Measurements from ENCODE around the gene PODXL2.
A peak's percentile ranks its signal among the peaks of the same experiment; 100 is the strongest.

Gene PODXL2

GRCh38 chr3:127655641-127656040 lies 26.7 kb downstream of the PODXL2 start:
- no peak for DNase-seq (ENCODE audit: low spot score)

DNA sequence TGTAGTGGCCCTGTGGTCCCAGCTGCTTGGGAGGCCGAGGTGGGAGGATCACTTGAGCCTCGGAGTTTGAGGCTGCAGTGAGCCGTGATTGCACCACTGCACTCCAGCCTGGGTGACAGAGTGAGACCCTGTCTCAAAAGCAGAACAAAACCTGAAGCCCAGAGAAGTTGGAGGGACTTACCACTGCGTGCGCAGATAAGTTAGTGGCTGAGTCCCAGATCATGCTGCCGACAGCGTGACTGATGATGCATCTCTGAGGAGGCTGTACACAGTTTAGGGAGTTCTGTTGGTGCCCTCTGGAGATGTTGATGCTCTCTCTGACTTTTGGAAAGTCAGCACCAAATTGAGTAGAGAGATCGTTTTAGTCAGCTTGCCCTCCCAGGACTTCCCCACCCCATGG lies 27.9 kb downstream of the PODXL2 start:
- DNase-seq (ENCODE audit: low spot score): no peak

DNA sequence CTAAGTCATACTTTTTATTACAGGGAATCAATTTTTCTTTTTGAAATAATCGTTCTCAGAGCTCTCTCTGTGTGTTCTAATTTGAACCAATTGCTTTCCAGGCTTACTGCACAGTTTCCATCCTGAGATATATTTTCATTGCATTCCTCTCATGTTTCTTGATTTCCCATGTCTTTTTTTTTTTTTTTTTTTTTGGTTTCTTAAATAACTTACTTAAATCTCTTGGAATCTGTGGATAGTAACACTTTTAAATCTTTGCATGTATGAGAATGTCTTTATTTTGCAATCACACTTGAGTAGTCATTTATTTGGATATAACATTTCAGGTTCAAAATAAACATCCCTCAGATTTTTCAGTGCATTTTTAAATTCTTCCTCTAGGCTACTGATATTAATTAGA lies 29.2 kb downstream of the PODXL2 start:
- no peak for DNase-seq (ENCODE audit: low spot score)

DNA sequence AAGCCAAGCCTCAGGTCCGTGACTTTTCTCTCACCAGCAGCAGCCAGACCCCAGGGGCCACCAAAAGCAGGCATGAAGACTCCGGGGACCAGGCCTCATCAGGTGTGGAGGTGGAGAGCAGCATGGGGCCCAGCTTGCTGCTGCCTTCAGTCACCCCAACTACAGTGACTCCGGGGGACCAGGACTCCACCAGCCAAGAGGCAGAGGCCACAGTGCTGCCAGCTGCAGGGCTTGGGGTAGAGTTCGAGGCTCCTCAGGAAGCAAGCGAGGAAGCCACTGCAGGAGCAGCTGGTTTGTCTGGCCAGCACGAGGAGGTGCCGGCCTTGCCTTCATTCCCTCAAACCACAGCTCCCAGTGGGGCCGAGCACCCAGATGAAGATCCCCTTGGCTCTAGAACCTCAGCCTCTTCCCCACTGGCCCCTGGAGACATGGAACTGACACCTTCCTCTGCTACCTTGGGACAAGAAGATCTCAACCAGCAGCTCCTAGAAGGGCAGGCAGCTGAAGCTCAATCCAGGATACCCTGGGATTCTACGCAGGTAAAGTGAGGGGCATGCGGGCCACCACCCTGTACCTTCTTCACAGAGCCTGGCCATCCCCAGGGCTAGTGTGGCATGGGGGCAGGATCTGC lies 31.8 kb downstream of the PODXL2 start:
- DNase-seq (ENCODE audit: low spot score): no peak

- DNase-seq (ENCODE audit: low spot score): no peak
Measured at GRCh38 chr3:127661600-127661999, 32.6 kb downstream of the PODXL2 start.

GRCh38 chr3:127662001-127662469 lies 33.0 kb downstream of the PODXL2 start:
- DNase-seq (ENCODE audit: low spot score): no peak

DNA sequence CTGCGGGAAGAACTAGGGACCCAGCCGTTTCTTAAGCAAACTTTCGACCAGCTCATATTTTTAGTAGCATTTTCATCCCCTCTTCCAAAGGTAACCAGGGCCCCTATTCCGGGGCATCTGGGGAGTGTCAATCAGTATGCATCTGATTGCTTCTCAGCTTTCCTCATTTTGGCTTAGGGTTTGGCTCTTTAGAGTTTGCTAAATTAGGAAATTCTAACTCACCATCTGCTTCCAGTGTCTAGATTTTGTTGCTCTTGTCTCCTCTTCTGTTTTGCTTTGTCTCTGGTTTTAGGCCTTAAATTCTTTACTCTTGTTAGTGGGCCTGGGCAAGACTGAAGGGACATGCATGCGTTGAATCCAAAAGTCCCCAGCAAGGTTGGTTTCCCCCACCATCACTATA lies 34.2 kb downstream of the PODXL2 start:
- DNase-seq (ENCODE audit: low spot score): no peak

DNA sequence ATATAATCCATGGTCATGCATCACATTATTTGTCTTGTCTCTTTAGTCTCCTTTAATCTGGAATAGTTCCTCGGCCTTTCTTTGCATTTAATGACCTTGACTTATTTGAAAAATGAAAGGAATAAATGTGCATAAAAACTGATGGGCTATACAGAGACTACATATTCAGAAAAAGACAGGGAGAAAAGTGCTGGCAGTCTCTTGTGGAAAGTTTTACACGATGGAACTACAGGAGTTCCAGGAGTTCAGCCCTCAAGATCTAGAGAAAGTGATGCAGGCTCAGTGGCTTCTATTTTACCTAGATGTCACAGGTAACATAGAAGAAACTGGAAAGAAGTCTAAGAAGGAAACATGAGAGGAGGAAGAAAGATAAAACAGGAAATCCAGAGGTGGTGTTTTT lies 36.2 kb downstream of the PODXL2 start:
- DNase-seq (ENCODE audit: low spot score): no peak

DNA sequence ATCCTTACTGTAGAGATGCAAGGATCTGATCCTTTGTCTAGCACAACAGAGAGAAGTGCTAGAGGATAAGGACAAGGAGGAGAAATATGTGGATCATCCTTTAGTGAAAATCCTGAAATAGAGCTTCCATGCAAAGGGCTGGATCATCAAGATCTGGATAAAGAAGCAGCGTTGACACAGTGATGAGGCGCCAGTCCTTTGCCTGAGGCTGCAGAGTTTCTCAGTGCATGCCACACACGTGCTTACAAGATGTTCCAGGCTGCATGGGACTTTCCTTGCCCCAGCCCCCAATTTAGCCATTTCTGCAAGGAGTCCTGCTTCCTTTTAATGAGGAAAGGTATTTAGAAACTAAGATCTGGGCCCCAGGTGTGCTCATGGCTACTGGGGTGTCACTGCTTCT lies 36.6 kb downstream of the PODXL2 start:
- DNase-seq (ENCODE audit: low spot score): no peak

DNA sequence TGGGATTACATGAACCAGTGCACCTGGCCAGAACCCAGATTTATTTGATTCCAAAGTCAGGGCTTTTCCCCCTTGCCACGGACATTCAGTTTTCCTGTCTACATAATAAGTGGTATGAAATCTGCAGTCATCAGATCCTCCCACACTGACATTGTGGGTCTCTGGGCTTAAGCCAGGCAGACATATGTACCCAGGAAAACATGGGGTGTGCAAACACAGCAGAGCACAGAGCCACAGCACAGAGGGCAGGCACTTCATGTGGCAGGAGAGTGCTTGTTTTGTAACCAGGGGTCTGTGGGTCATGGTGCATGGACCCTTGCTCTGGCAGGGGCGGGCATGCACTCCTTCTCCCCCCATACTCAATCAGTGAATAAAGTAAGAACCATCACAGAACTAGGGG lies 37.7 kb downstream of the PODXL2 start:
- no peak for DNase-seq (ENCODE audit: low spot score)

GRCh38 chr3:127667119-127667681 lies 38.2 kb downstream of the PODXL2 start:
- DNase-seq (ENCODE audit: low spot score): no peak

DNA sequence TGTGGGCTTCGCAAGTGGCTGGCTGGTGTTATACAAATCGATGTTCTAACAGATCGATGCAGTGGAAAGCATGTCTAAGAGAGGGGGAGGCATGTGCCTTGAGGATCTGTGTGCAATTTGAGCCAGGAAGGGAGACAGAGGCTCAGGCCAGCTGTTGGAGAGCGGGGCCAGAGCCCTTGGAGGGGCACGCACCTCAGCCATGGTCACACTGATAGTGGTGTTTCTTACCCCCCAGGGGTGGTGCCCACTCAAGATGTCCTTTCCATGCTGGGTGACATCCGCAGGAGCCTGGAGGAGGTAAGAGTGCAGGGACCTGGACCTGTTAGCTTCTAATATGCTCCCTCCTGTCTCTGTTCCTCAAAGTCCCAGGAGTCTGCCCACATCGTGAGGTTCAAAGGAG lies 39.9 kb downstream of the PODXL2 start:
- no peak for DNase-seq (ENCODE audit: low spot score)

DNA sequence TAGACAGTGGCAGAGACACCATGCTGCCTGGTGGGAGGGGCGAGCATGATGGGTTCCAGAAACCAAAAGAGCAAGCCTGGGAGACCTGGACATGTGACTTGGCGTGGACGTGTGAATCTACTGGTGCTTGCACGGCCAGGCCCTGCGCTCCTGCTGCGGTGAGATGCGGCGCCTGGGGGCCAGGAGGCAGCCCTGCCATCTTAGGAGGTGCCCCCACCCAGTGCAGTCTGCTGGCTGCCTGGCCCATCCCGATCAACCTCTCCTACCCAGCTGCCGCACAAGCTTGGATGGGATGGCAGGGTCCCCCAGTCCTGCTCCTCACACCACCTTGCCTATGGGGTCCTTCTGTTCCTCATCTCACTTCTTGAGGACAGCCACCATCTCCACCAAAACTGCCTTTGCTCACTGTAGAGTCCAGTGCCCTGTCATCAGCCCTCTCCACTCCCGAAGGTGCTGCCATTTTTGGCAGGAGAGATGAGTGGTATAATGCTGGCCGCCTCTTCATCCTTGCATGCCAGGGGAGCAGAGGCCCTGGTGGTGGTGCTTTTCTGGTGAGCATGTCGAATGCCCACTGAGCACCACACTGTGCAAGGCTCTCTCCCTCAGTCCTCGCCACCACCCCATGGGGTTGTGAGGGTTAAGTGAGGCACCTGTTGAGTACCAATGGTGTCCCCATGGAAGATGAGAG lies 40.7 kb downstream of the PODXL2 start:
- DNase-seq (ENCODE audit: low spot score): no peak

GRCh38 chr3:127670229-127670559 lies 41.2 kb downstream of the PODXL2 start:
- no peak for DNase-seq (ENCODE audit: low spot score)

DNA sequence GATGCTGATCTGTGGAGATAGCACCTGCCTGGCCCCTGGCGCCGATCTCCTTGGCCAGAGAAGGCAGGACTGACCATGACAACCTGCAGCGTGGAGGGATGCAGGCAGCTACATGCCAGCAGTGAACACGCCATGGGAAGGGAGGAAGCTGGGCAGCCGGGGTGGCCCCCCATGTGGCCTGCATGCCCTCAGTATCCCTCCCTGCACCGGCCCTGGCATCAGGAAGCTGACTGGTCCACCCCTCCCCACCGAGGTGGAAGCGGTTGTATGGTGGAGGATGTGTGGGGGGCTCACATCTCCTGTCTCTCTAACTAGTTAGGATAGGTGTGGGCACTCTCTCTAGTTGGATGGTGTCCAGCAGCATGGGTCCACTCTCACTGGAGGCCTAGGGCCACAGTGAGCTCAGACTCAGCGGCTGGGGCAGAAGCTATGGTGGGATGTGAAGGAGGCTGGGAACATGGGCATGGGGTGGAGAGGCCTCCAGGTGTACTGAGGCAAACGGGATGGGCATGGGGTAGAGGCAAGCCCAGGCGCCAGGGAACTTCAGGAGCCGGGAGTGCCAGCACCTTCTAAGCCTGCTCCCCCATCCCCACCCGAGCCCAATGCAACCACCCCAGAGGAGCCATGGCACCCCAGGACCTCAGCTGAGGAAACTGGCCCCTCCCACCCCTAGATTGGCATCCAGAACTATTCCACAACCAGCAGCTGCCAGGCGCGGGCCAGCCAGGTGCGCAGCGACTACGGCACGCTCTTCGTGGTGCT lies 42.0 kb downstream of the PODXL2 start:
- DNase-seq (ENCODE audit: low spot score): no peak

DNA sequence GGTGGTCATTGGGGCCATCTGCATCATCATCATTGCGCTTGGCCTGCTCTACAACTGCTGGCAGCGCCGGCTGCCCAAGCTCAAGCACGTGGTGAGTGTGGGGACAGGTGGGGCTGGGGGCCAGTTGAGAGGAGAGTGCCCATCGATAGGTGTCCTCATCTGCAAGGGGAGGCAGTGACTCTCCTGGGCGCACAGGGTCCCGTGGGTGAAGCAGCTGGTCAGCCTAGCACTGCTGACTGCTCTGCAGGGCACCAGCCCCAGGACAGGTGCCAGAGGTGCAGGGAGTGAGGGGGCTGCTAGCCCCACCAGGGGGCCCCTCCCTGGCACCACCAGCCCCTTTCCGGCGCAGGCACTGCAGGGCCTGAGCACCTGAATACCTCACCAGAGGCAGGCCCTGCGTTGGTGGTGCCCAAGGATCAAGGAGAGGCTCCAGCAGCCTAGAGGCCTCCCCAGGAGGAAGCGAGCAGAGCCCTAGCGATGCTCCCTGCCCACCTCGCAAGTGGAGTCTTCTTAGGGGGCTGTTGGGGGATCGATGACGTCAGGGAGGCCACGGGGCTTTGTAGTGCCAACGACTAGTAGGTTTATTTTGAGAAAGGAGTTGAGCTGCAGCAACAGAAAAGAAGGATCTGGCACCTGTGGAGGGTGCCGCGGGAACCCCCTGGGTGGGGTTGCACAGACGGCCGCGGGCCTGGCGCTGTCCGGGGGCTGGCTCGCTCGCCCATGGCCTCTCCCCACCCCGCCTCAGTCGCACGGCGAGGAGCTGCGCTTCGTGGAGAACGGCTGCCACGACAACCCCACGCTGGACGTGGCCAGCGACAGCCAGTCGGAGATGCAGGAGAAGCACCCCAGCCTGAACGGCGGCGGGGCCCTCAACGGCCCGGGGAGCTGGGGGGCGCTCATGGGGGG lies 42.8 kb downstream of the PODXL2 start:
- DNase-seq (ENCODE audit: low spot score): no peak

DNA sequence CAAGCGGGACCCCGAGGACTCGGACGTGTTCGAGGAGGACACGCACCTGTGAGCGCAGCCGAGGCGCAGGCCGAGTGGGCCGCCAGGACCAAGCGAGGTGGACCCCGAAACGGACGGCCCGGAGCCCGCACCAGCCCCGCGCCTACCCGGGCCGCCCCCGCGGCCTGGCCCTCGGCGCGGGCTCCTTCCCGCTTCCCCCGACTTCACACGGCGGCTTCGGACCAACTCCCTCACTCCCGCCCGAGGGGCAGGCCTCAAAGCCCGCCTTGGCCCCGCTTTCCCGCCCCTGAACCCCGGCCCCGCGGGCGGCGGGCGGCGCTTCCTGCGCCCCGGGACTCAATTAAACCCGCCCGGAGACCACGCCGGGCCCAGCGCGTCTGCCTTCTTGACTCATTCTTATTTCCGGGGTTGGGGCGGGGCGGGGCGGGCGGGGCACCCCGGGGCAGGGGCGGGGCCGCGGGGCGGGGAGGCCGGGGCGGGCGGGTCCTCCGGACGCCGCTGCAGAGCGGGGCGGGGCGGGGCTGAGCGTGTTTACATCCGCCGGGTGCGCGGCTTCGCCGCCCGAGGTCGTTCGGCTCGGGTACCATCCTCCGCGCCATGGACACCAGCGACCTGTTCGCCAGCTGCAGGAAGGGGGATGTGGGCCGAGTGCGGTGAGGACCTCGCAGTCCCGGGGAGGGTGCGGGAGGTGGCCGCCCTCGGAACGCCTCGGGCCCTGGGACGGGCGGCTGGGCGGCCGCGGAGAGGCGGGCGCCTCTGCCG lies 43.6 kb downstream of the PODXL2 start, which contains the start of gene ABTB1:
TSS of gene ABTB1 (plus strand) at position 524 of the 762 bp plus-strand sequence. CDS start at position 598, 74 bp downstream.
- DNase-seq (ENCODE audit: low spot score): peak; percentile 69

DNA sequence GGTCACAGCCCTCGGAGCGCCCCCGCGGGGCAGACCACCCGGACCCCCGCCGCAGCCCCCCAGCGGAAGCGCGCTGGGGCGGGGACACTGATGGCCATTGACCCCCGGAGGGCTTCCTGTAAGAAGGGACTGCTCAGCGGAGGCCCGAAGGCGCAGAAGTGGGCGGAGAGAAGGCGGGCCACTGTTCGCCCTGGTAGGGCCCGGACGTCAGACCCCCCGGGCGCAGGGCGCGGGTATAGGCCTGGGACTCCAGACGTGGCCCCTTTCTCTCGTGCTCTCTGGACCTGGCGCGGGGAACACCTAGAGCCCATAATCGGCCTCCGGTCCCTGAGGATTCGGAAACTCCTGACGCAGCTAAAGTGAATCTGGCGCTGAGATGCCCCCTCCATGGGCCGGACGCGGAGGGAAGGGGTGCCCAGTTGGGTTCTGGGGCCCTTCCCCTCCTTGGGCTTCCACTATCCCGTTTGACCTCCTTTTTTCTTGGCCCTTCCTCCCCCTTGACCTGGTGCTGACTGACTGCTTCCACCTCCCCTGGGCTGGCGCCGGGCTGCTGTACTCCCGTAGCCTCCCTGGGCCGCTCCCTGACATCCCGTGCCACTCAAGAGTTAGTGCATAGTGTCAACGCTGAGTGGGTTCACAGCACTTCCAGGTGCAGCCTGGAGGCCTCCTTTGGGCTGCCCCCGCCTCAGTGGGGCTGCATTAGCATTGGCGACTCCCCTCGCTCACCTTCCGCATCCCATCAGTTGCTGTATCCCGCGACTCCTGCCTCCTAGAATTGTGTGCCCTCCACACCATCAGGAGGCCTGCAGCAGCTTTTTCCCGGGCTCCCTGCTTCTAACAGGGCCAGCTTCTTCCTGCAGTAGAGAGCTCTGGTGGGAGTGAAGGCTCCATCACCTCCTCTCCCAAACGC lies 44.5 kb downstream of the PODXL2 start:
- peak; percentile 32 for DNase-seq (ENCODE audit: low spot score)

GRCh38 chr3:127674101-127674721 lies 45.2 kb downstream of the PODXL2 start:
- no peak for DNase-seq (ENCODE audit: low spot score)
